Endothelial cell of umbilical vein (primary cell): ENCODE data around the gene NNT. TPM values are rescaled to one million over a fixed set of nuclear protein-coding genes. Genes with fewer than 3 reads are reported as not detected.

Experiments used
- BruUV-seq: library from RNA; stranded (reverse); fragments of 400-500 nt; replicated peaks from 2 replicates; lab custom pipeline; 2021; lab: Mats Ljungman, UMichigan
- CTCF ChIA-PET: fragments of 300-600, 350-600 bp; sonication (Branson Sonifier 250); formaldehyde crosslinking; loops from one replicate; lab custom pipeline; 2021; ENCODE audit warnings: antibody characterized with exemption, inconsistent platforms; lab: Charles Lee
- POLR2A ChIA-PET: fragments of 300-600, 350-600 bp; sonication (Branson Sonifier 250); formaldehyde crosslinking; loops from one replicate; lab custom pipeline; 2021; ENCODE audit warnings: antibody characterized with exemption, inconsistent platforms; lab: Charles Lee
- DNase-seq: peaks from one replicate; pipeline ENCODE4 v3.0.0-alpha.2; 2011; ENCODE audit warnings: low read depth, low spot score
- FAIRE-seq: peaks from 2 replicates; lab custom pipeline; 2011; peaks lifted over from hg19 to GRCh38; lab: Jason Lieb, UNC
- H2AFZ ChIP-seq: 2 replicates; pipeline ENCODE4 v1.6.0; 2012; ENCODE audit warnings: low read depth, low read length, control low read depth, inconsistent platforms
- H3K27ac ChIP-seq: 2 replicates; pipeline ENCODE4 v1.5.1; 2011; ENCODE audit warnings: low read depth, mild to moderate bottlenecking, control low read depth, low read length, moderate library complexity; ENCODE audit not compliant: insufficient read depth
- H3K27me3 ChIP-seq, 2 experiments: 2 replicates each; pipeline versions ENCODE4 v1.6.0 to v1.6.1; 2011; ENCODE audit warnings: low read length in 2 of 2, mixed read lengths in 1 of 2; ENCODE audit not compliant: control insufficient read depth in 2 of 2, insufficient read depth in 2 of 2
- H3K36me3 ChIP-seq, 2 experiments: 2 replicates in 1 of 2; 3 replicates in 1 of 2; pipeline ENCODE4 v1.5.1; 2011; ENCODE audit warnings: low read length in 2 of 2, mild to moderate bottlenecking in 1 of 2, moderate library complexity in 1 of 2; ENCODE audit not compliant: control insufficient read depth in 2 of 2, insufficient read depth in 2 of 2; ENCODE audit errors: extremely low read depth in 1 of 2
- H3K4me1 ChIP-seq: 3 replicates; pipeline ENCODE4 v1.5.1; 2011; ENCODE audit warnings: mild to moderate bottlenecking, low read length; ENCODE audit not compliant: control insufficient read depth, insufficient read depth; ENCODE audit errors: extremely low read depth
- H3K4me2 ChIP-seq: 2 replicates; pipeline ENCODE4 v1.6.1; 2011; ENCODE audit warnings: low read length, control low read depth, mixed read lengths; ENCODE audit not compliant: insufficient read depth
- H3K4me3 ChIP-seq, 3 experiments: fragments of 200-600 bp in 1 of 3; sonication (generic), shearing (Covaris generic) in 1 of 3; replicated peaks in 1 of 3; 2 replicates each; pipeline ENCODE4 v1.5.1; 2011 to 2016; ENCODE audit warnings: control low read depth in 3 of 3, low read length in 3 of 3, mild to moderate bottlenecking in 2 of 3, inconsistent platforms in 1 of 3, low read depth in 1 of 3, moderate library complexity in 1 of 3; ENCODE audit not compliant: insufficient read depth in 1 of 3
- H3K79me2 ChIP-seq: 2 replicates; pipeline ENCODE4 v1.6.0; 2012; ENCODE audit warnings: low read length, inconsistent platforms; ENCODE audit not compliant: control insufficient read depth, insufficient read depth
- H3K9ac ChIP-seq: replicated peaks from 2 replicates; pipeline ENCODE3; 2011; ENCODE audit warnings: low read length, control low read depth; ENCODE audit not compliant: insufficient read depth; ENCODE audit errors: extremely low read depth
- H3K9me1 ChIP-seq: replicated peaks from 3 replicates; pipeline ENCODE4 v1.6.0; 2011; ENCODE audit warnings: mild to moderate bottlenecking, low read length; ENCODE audit not compliant: control insufficient read depth, insufficient read depth; ENCODE audit errors: extremely low read depth
- H3K9me3 ChIP-seq: replicated peaks from 2 replicates; pipeline ENCODE4 v1.5.1; 2012; ENCODE audit warnings: low read length, inconsistent platforms; ENCODE audit not compliant: control insufficient read depth, insufficient read depth
- H4K20me1 ChIP-seq: replicated peaks from 2 replicates; pipeline ENCODE3; 2011; ENCODE audit warnings: mild to moderate bottlenecking, low read length; ENCODE audit not compliant: control insufficient read depth, insufficient read depth; ENCODE audit errors: extremely low read depth
- CTCF ChIP-seq, 2 donors: IDR thresholded peaks; 1 replicate in 1 of 2; 2 replicates in 1 of 2; pipeline ENCODE4 v1.5.1; 2011; ENCODE audit warnings: low read length in 2 of 2, mild to moderate bottlenecking in 2 of 2, moderate library complexity in 2 of 2, control low read depth in 1 of 2, inconsistent platforms in 1 of 2, low read depth in 1 of 2; ENCODE audit not compliant: insufficient read depth in 1 of 2; ENCODE audit errors: extremely low read depth in 1 of 2
- FOS ChIP-seq: IDR thresholded peaks from 2 replicates; pipeline ENCODE4 v1.6.1; 2011; ENCODE audit warnings: mild to moderate bottlenecking, low read length, moderate library complexity, borderline replicate concordance; ENCODE audit not compliant: insufficient read depth
- GATA2 ChIP-seq: IDR thresholded peaks from 2 replicates; pipeline ENCODE4 v1.7.0; 2011; ENCODE audit warnings: low read depth, mild to moderate bottlenecking, moderate library complexity, mixed read lengths, low read length; ENCODE audit not compliant: insufficient read length, insufficient read depth
- JUN ChIP-seq: IDR thresholded peaks from 2 replicates; pipeline ENCODE4 v1.6.1; 2011; ENCODE audit warnings: borderline replicate concordance, low read depth; ENCODE audit not compliant: insufficient read length, insufficient read depth
- MAX ChIP-seq: IDR thresholded peaks from 2 replicates; pipeline ENCODE4 v1.6.1; 2011; ENCODE audit not compliant: insufficient read depth, insufficient read length
- MYC ChIP-seq: IDR thresholded peaks from one replicate; pipeline ENCODE4 v1.6.1; 2011; ENCODE audit warnings: mild to moderate bottlenecking, low read depth, low read length
- POLR2A ChIP-seq: IDR thresholded peaks from 2 replicates; pipeline ENCODE4 v1.6.1; 2012; ENCODE audit warnings: low read depth, mild to moderate bottlenecking, control low read depth, low read length
- POLR2AphosphoS5 ChIP-seq: IDR thresholded peaks from 2 replicates; pipeline ENCODE4 v1.6.1; 2012; ENCODE audit warnings: low read depth, mild to moderate bottlenecking, control low read depth, low read length, moderate library complexity; ENCODE audit not compliant: insufficient read depth
- dilution Hi-C: fragments of 300-500 bp; cut with MboI; formaldehyde crosslinking; loops from one replicate; pipeline ENCODE4 v1.15.0; 2019; ENCODE audit warnings: low sequenced_read_pairs; ENCODE audit not compliant: extremely low pct_ligation_motif_present
- intact Hi-C: fragments of 100-400 bp; cut with micrococcal nuclease; formaldehyde crosslinking; loops from one replicate; pipeline ENCODE4 v1.10.0; 2022
- polyA plus RNA-seq, 4 experiments: library from polyadenylated mRNA; depleted of rRNA in 3 of 4; stranded (reverse) in 3 of 4; unstranded in 1 of 4; fragments of >200 nt; gene quantifications; 2 replicates each; pipeline versions ENCODE4 v1.2.1 to v1.2.3, GENCODE V29; 2011 to 2012; ENCODE audit warnings: missing spikeins in 1 of 4
- total RNA-seq: library from RNA; stranded (reverse); gene quantifications from 2 replicates; pipeline ENCODE4 v1.2.3, GENCODE V29; 2021

NNT gene
- total and polyA plus RNA-seq, 2 donors (not counting 3 experiments of a cell fraction or from before 2014, with no cell fraction given), result 38.2 to 82.5 TPM

- ChIA-PET CTCF (interaction anchor here (1.0 to 1.4 kb wide), 2 partner anchors 11 to 14 kb away, joined by 3 read pairs; partner anchors contain the start of gene NNT), POLR2A (no interaction called here)
- Histone ChIP-seq H4K20me1 (no peaks in the 10 kb centered on the region), H3K9me3 (no peaks in the 10 kb centered on the region), H3K4me3 (no peak overlapping the region), H3K27me3 (no peaks in the 10 kb centered on the region), H3K4me2 (no peak overlapping the region), H3K27ac (no peak overlapping the region), H2AFZ (no peak overlapping the region), H3K36me3 (no peaks in the 10 kb centered on the region), H3K9ac (no peak overlapping the region), H3K9me1 (no peaks in the 10 kb centered on the region), H3K4me1 (no peaks in the 10 kb centered on the region), H3K79me2 (no peaks in the 10 kb centered on the region)
- dilution Hi-C loops, result no loop called here
- no TSS peak for BruUV-seq
- no peak for DNase-seq
- FAIRE-seq, result no peak
- intact Hi-C loops, result no loop called here
- TF ChIP-seq MAX (no peak), POLR2AphosphoS5 (no peak), CTCF (IDR thresholded peaks at IDR 0.05; ENCODE audit: extremely low read depth in 1 of 2, insufficient read depth in 1 of 2, low read depth in 1 of 2, low read length in 2 of 2) (no peak)
Measured at GRCh38 chr5:43588842-43589241, 14.1 kb upstream of the NNT start.

- no peaks in the 10 kb centered on the region for H3K9me1 ChIP-seq
- FAIRE-seq, result no peak
- H3K36me3 ChIP-seq, result no peaks in the 10 kb centered on the region
- H3K79me2 ChIP-seq, result no peaks in the 10 kb centered on the region
- BruUV-seq, result no TSS peak
- H3K9me3 ChIP-seq, result no peaks in the 10 kb centered on the region
- no peak overlapping the region for H2AFZ ChIP-seq
- DNase-seq, result no peak
- ChIA-PET POLR2A (no interaction called here), CTCF (interaction anchor here (1.0 to 1.4 kb wide), 2 partner anchors 11 to 14 kb away, joined by 3 read pairs; partner anchors contain the start of gene NNT)
- H3K4me3 ChIP-seq, result no peak overlapping the region
- H3K27me3 ChIP-seq, result no peaks in the 10 kb centered on the region
- H4K20me1 ChIP-seq, result no peaks in the 10 kb centered on the region
- intact Hi-C loops (no loop called here), dilution Hi-C loops (no loop called here)
- H3K4me1 ChIP-seq, result no peaks in the 10 kb centered on the region
- no peak overlapping the region for H3K4me2 ChIP-seq
- no peak overlapping the region for H3K9ac ChIP-seq
- no peak overlapping the region for H3K27ac ChIP-seq
- TF ChIP-seq CTCF (IDR thresholded peaks at IDR 0.05; ENCODE audit: extremely low read depth in 1 of 2, insufficient read depth in 1 of 2, low read depth in 1 of 2, low read length in 2 of 2) (no peak), MAX (no peak), GATA2 (no peak), FOS (no peak), POLR2A (no peak), JUN (no peak), MYC (no peak), POLR2AphosphoS5 (no peak)
Measured at GRCh38 chr5:43589310-43589709, 13.7 kb upstream of the NNT start.
